Upper lobe of right lung (tissue), 1 donor: ENCODE measurements around the gene SDK2. TPM values are rescaled to one million over a fixed set of nuclear protein-coding genes. Genes with fewer than 3 reads are reported as not detected.

Source experiments
- ATAC-seq: fragments of 200-7000 bp; cut with Tn5 transposase; one replicate; pipeline ENCODE4 v1.9.1; 2020; ENCODE audit warnings: mild to moderate bottlenecking, moderate library complexity
- DNase-seq: peaks from one replicate; pipeline ENCODE4 v3.0.0-alpha.2; 2020
- H3K27ac ChIP-seq: fragments of 200-600 bp; one replicate; pipeline ENCODE4 v1.8.0; 2022
- H3K27me3 ChIP-seq: fragments of 200-600 bp; one replicate; pipeline ENCODE4 v1.8.0; 2022; ENCODE audit warnings: mild to moderate bottlenecking
- H3K36me3 ChIP-seq: fragments of 200-600 bp; one replicate; pipeline ENCODE4 v1.8.0; 2022
- H3K4me1 ChIP-seq: fragments of 200-600 bp; one replicate; pipeline ENCODE4 v1.8.0; 2022
- H3K4me3 ChIP-seq: fragments of 200-600 bp; one replicate; pipeline ENCODE4 v1.8.0; 2022; ENCODE audit warnings: mild to moderate bottlenecking
- H3K9me3 ChIP-seq: fragments of 200-600 bp; one replicate; pipeline ENCODE4 v1.8.0; 2022
- CTCF ChIP-seq: fragments of 200-600 bp; IDR thresholded peaks from one replicate; pipeline ENCODE4 v1.8.0; 2022; ENCODE audit warnings: antibody characterized with exemption
- intact Hi-C: fragments of 100-400 bp; cut with DNase I; formaldehyde crosslinking; loops from one replicate; pipeline ENCODE4 v1.11.0; 2022
- total RNA-seq: library from RNA; stranded (reverse); fragmentation: NEBNext Ultra II Directional; extraction: Animal tissue kit (Norgen Biotek cat#: 25700); gene quantifications from one replicate; pipeline ENCODE4 v1.2.1, GENCODE V29; 2021
- donor health status: DM: no; HTN: yes; CAD: no; lungs with severe emphysema.

Gene SDK2
- total RNA-seq, 1 donor from 2014 or later, result 2.3 TPM

GRCh38 chr17:73689596-73690275 is 45.5 kb upstream of the SDK2 start:
- no peak for TF ChIP-seq CTCF
- ATAC-seq (no peak), DNase-seq (no peak)
- H3K27me3 ChIP-seq, result no peaks in the 10 kb centered on the region
- H3K27ac ChIP-seq, result no peak overlapping the region
- H3K9me3 ChIP-seq, result no peaks in the 10 kb centered on the region
- H3K4me1 ChIP-seq, result no peaks in the 10 kb centered on the region
- H3K36me3 ChIP-seq, result no peaks in the 10 kb centered on the region
- intact Hi-C loops, result no loop called here
- no peak overlapping the region for H3K4me3 ChIP-seq

- Histone ChIP-seq H3K27ac (no peak overlapping the region), H3K36me3 (no peaks in the 10 kb centered on the region), H3K4me1 (no peaks in the 10 kb centered on the region), H3K4me3 (no peak overlapping the region), H3K27me3 (no peaks in the 10 kb centered on the region), H3K9me3 (no peaks in the 10 kb centered on the region)
- intact Hi-C loops, result no loop called here
- DNase-seq, result no peak
- ATAC-seq, result no peak
- no peak for TF ChIP-seq CTCF
Measured at GRCh38 chr17:73686961-73687360, 42.7 kb upstream of the SDK2 start.

GRCh38 chr17:73686126-73686525 is 41.9 kb upstream of the SDK2 start:
- Histone ChIP-seq H3K36me3 (no peaks in the 10 kb centered on the region), H3K4me3 (no peak overlapping the region), H3K9me3 (no peaks in the 10 kb centered on the region), H3K4me1 (no peaks in the 10 kb centered on the region), H3K27ac (no peak overlapping the region), H3K27me3 (no peaks in the 10 kb centered on the region)
- no peak for ATAC-seq
- no peak for DNase-seq
- no peak for TF ChIP-seq CTCF
- intact Hi-C loops, result no loop called here

GRCh38 chr17:73684183-73684582 is 39.9 kb upstream of the SDK2 start:
- DNase-seq (no peak), ATAC-seq (no peak)
- no peaks in the 10 kb centered on the region for H3K9me3 ChIP-seq
- H3K4me1 ChIP-seq, result no peaks in the 10 kb centered on the region
- H3K4me3 ChIP-seq, result no peak overlapping the region
- H3K27ac ChIP-seq, result no peak overlapping the region
- intact Hi-C loops, result no loop called here
- H3K27me3 ChIP-seq, result no peaks in the 10 kb centered on the region
- no peaks in the 10 kb centered on the region for H3K36me3 ChIP-seq
- no peak for TF ChIP-seq CTCF

- H3K27ac ChIP-seq, result no peak overlapping the region
- ATAC-seq (no peak), DNase-seq (no peak)
- no peaks in the 10 kb centered on the region for H3K27me3 ChIP-seq
- no peaks in the 10 kb centered on the region for H3K4me1 ChIP-seq
- H3K36me3 ChIP-seq, result no peaks in the 10 kb centered on the region
- intact Hi-C loops, result no loop called here
- no peaks in the 10 kb centered on the region for H3K9me3 ChIP-seq
- TF ChIP-seq CTCF, result no peak
- H3K4me3 ChIP-seq, result no peak overlapping the region
Measured at GRCh38 chr17:73683771-73684170, 39.5 kb upstream of the SDK2 start.

GRCh38 chr17:73681946-73682345 is 37.7 kb upstream of the SDK2 start:
- no peaks in the 10 kb centered on the region for H3K27me3 ChIP-seq
- intact Hi-C loops, result no loop called here
- H3K27ac ChIP-seq, result no peak overlapping the region
- H3K4me1 ChIP-seq, result no peaks in the 10 kb centered on the region
- ATAC-seq (no peak), DNase-seq (no peak)
- H3K9me3 ChIP-seq, result no peaks in the 10 kb centered on the region
- no peak overlapping the region for H3K4me3 ChIP-seq
- TF ChIP-seq CTCF, result no peak
- H3K36me3 ChIP-seq, result no peaks in the 10 kb centered on the region
